GM18511 (cell line): ENCODE results near the gene MRPL45.

ENCODE experiments used
- ATAC-seq: cut with Tn5 transposase; IDR thresholded peaks from one replicate; pipeline ENCODE4 v1.9.1; 2021; ENCODE audit warnings: mild to moderate bottlenecking, moderate library complexity; ENCODE audit not compliant: unreplicated experiment

Gene MRPL45

DNA sequence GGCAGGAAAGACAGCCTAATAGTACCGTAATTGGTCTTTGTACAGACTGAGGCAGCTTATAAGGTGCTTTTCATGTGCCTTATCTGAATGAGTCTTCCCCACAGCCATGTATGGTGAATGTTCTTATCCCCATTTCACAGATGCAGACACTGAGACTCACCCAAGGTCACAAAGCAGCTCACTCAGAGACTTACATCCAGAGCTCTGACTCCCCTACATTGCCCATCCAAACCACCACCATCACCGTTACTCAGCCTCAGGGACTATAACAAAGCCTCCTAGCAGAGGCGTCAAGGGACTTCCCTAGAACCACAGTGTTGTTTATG is 47.4 kb downstream of the MRPL45 start:
- no peak for ATAC-seq

DNA sequence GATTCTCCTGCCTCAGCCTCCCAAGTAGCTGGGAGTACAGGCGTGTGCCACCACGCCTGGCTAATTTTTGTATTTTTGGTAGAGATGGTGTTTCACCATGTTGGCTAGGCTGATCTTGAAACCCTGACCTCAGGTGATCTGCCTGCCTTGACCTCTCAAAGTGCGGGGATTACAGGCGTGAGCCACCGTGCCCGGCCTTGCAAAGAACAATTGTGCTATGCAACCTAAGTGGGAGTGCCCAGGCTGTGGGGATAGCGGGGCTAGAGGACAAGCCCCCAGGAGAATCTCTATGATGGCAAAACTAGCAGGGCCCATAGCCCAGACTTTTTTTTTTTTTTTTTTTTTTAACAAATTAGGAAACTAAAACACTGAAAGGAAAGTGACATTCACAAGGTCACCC is 48.8 kb downstream of the MRPL45 start:
- no peak for ATAC-seq

DNA sequence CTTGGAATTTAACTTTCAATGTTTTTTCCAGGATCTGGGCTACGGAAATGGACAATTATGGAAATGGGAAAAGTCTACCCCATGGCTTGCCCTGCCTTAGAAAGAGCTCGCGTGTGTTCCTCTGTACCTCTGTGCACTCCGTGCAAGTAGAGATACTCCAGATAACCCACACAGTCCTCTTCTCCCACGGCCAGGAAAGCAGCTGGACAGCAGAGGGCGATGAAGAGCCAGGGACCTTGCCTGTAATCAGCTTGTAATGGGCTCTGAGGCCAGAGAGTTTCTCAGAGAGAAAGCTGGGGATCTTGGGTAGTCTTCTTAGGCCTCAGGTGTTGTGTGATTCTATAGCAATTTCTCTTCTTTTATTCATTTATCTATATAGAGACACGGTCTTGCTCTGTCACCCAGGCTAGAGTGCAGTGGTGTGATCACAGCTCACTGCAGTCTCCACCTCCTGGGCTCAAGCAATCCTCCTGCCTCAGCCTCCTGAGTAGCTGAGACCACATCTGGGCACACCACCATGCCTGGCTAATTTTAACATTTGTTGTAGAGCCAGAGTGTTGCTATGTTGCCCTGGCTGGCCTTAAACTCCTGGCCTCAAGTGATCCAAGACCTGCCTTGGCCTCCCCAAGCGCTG is 52.2 kb downstream of the MRPL45 start:
- no peak for ATAC-seq

DNA sequence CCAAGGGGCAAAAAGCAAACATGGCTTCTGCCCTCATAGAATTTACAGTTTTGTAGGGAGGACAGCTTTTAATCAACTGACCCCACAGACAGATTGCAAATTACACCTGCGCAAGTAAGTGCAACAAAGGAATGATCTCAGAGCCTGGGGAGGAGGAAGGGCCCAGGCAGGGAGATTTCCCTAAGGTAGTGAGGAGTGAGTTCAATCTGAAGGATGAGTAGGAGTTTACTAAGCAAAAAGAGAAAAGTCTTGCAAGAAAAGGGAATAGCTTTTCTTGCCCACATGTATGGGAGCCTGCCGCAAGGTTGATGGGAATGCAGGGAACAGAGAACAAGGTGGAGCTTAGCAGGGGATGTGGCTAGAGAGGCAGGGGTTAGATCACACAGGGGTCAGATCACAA is 53.1 kb downstream of the MRPL45 start:
- ATAC-seq, result no peak

DNA sequence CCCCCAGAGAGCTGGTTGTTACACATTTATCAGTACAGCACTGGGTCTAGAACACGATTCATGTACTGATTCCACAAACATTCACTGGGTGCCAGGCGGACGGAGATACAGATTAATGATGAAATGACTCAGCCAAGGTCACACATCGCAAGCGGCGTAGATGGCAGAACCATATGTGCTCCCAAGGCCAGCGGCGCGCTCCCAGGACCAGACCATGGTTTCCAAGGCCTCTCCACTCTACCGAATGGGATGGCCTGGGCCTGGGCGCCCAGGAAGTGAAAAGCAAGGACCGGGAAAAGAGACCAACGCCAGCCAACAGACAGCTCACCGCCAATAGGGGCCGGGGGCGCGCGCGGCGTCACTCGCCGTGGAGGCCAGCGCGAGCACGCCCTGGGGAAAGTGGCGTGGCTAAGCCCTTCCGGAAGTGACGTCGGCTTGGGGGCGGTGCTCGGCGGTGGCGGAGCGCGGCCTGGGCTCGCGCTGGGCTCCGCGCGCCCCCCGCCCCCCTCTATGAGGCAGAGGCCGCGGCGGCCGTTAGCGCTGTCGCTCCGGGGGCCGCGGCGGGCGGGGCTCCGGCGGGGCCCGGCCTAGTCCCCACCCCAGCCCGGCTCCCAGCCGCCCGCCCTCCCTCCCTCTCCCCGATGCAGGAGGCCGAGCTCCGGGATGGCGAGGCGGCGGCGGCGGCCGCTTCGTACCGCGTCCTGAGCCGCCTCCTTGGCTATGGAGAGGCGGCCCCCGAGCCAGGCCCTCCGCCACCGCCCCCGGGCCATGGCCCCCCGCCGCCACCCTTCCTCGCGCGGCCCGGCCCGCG is 54.6 kb downstream of the MRPL45 start, which contains the start of gene SOCS7:
Gene SOCS7 (plus strand): TSS at position 433 of the 811 bp plus-strand sequence. CDS start 209 bp downstream, at position 642.
- ATAC-seq, result peak; percentile 91

DNA sequence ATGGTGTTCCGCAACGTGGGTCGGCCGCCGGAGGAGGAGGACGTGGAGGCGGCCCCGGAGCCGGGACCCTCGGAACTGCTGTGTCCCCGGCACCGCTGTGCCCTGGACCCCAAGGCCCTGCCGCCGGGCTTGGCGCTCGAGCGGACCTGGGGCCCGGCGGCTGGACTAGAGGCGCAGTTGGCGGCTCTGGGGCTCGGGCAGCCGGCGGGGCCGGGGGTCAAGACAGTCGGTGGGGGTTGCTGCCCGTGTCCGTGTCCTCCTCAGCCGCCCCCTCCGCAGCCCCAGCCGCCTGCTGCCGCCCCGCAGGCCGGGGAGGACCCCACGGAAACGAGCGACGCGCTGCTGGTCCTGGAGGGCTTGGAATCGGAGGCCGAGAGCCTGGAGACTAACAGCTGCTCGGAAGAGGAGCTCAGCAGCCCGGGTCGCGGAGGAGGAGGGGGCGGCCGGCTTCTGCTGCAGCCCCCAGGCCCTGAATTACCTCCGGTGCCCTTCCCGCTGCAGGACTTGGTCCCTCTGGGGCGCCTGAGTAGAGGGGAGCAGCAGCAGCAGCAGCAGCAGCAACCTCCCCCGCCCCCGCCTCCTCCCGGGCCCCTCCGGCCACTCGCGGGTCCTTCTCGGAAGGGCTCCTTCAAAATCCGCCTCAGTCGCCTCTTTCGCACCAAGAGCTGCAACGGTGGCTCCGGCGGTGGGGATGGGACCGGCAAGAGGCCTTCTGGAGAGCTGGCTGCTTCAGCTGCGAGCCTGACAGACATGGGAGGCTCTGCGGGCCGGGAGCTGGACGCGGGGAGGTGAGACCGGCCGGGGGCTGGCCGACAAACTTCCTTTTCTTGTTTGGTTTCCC is 55.5 kb downstream of the MRPL45 start:
- peak; percentile 28 for ATAC-seq

DNA sequence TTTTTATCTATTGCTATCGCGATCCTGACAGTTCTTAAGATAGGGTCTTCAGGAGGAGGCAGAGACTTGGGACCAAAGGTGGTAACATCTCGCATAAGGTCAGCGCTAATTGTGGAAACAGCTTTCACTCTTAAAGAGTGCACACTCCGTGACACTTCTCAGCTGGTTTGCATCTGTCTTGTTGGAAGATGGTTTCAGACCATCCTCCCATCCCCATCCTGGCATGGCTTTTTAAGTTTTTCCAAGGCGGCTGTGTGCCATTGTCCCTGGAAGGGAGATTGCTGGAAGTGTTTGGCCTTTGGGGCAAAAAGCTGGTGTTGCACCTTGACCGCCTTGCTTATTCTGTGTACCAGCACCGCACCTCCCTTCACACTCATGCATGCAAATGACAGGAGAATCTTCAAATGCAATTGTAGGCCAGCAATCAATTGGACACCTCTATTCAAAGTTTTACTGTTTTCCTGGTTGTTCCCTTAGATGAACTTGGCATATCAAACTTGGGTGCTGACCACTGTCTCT is 56.2 kb downstream of the MRPL45 start:
- ATAC-seq, result no peak

DNA sequence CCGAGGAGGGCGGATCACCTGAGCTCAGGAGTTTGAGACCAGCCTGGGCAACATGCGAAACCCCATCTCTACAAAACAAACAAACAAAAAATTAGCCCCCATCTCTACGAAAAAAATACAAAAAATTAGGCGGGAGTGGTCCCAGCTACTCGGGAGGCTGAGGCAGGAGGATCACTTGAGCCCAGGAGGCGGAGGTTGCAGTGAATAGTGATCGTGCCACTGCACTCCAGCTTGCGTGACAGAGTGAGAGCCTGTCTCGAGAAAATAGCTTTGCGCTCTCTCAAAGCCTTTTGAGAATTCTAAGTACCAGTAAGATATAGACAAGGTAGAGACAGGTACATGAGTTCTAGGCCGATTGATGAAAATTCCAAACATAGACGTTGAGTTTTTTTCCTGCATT is 56.7 kb downstream of the MRPL45 start:
- no peak for ATAC-seq

DNA sequence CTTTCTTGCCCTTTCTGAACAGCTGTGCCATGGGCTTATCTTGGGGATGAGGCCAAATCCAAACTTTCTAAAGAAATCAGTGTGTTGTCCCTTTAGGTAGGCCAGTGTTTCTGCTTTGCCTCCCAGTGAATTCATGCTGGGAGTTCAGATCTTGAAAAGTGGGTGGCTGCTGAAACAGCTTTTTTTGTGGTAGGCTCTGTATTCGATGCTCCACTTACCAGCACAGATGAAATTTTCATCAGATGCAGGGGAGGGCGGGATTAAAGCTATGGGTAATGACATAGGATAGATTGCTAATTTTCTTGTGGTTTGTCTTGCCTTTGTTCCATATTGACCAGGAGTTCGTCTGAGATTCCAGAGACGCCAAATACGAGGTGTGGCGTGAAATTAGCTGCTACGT is 57.5 kb downstream of the MRPL45 start:
- no peak for ATAC-seq

DNA sequence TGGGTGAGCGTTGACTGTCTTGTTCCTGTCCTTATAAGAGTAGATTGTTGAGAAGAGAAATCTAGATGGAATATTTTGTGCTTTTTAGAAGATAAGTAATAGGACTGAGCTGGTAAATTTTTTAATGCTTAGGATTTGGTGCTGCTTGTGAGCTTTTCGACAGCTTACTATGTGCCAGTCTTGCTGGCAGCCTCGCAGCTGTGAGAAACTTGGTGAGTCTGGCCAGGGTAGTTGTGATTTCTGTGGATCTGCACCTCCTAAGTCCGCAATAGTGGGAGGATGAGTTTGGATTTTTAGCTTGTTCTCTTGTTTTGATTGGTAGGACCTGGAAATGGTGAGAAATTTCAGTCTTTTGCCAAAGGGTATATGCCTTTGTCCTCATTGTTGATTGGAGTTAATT is 58.3 kb downstream of the MRPL45 start:
- no peak for ATAC-seq

DNA sequence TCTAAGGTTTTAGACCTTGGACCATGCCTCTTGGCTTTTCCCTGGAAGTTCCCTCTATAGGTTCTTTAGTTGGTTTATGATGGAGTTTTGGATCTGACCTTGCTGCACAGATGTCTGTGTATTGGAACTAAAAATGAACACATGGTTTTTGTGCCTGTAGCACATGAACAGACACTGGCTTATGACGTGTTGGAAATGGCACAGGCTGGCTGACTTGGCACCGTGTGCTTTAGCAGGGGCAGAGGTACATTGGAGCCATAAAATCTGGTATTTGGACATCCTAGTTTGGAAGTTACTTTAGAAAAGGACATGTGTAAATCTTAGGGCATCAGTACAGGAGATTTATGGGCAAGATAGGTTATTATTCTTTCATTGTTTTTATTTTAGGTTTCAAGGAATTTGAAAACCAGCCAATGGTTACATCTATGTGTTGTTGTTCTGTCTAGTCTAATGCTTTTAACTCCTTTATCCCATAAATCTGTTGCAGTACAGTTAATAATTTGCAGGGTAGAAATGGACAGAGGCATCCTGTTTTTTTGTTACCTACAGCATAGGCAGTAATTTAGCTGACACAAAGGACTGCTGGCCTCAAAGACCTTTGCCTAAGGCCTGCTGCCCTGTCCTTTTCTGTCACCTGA is 60.6 kb downstream of the MRPL45 start:
- no peak for ATAC-seq

DNA sequence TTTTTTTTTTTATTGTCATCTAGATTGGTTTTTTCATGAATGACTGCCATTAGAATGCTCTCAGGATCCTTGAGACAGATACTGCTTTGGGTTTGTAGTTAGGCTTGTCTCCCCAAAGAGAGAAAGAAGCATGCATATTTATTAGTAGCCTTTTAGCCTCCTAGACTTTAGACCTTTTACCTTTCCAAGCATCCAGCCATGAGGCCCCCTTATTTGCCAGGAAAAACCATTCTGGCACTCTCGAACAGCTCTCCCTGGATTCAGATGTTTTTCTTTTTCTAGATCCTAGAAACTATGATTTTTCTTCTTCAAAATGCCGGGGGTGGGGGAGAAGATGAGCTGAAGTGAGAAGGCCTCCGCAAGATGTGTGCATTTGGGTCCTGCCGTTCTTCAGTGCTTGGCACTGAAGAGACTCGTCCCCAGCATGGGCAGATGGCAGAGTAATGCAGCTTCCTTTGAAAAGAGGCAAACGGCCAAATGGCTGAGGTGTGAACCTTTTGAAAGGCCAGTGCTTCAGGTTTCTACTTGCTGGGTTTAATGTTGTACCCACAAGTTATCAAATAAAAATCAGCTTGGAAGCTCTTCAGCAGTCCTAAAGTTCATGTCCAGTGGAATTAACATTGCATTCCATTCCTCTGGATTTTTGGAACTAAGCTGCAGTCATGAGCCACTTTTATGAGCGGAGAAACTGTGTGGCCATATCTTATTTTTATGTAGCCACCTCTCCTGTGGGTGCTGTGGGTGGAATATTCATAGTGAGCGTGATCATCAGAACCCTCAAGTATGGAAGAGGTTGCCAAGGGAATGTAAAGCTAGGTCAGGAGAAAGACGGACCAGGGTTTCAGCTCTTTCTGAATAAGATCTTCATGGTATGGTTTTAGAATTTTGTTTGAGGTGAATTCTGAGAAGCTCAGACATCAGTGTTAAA is 61.9 kb downstream of the MRPL45 start:
- no peak for ATAC-seq

DNA sequence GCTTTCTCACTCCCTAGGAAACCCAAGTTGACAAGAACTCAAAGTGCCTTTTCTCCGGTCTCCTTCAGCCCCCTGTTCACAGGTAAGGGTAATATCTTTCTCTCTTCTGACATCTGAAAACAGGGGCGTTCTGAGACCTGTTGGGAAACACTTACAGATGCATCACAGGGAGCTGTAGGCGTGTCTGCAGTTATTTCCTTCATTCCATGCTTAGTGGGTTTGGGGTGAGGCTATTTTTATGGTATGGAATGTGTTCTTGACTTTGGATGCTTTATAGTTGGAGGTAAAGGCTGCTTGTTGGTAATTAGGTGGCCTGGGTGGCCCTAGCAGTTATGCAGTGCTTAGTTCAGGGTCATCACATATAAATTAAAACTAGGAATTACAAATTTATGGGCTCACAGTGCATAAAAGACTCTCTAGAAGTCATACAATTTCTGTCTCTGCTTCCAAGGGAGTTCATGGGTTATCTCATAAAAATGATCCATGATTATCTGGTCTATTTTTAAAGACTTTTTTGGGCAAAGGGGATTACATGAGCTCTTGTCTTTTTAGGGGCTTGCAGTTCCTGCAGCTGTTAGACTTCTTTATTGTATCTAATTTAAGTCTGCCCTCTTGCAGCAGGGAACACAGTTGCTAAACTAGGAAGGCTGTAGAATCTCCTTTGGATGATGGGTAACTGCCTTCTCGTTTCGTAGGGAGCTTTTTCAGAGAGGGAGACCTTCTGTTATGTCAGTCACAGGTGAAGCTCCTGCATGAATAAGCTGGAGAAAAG is 64.9 kb downstream of the MRPL45 start:
- ATAC-seq, result no peak

DNA sequence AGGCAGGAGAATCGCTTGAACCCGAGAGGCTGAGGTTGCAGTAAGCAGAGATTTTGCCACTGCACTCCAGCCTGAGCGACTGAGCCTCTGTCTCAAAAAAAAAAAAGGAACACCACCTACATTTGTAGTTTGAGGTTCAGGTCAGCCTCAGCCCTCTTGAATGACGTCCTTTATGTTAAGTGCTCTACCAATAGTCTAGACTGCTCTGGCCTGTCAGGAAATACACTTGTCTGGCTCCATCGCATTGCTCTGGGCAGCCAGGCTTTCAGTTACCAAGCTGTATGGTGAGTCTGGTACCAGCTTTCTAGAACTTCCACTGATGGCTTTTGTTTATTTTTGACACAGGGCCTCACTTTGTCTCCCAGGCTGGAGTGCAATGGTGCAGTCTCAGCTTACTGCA is 66.0 kb downstream of the MRPL45 start:
- no peak for ATAC-seq

DNA sequence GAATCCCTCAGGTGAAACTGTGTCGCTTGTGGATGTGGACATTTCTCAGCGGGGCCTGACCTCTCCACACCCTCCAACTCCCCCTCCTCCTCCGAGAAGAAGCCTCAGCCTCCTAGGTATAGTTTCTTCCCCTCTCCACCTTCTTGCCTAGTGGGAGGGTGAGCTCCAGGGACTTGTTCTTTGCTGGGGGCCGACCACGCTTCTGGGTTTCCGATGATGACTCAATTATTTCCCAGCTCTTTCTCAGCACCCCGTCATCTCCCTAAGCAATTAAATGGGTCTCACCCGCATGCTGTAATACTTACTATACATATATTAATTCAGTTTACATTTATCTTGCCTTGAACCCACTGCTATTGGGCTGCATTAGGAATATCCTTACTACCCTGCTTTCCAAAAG is 67.8 kb downstream of the MRPL45 start:
- no peak for ATAC-seq

DNA sequence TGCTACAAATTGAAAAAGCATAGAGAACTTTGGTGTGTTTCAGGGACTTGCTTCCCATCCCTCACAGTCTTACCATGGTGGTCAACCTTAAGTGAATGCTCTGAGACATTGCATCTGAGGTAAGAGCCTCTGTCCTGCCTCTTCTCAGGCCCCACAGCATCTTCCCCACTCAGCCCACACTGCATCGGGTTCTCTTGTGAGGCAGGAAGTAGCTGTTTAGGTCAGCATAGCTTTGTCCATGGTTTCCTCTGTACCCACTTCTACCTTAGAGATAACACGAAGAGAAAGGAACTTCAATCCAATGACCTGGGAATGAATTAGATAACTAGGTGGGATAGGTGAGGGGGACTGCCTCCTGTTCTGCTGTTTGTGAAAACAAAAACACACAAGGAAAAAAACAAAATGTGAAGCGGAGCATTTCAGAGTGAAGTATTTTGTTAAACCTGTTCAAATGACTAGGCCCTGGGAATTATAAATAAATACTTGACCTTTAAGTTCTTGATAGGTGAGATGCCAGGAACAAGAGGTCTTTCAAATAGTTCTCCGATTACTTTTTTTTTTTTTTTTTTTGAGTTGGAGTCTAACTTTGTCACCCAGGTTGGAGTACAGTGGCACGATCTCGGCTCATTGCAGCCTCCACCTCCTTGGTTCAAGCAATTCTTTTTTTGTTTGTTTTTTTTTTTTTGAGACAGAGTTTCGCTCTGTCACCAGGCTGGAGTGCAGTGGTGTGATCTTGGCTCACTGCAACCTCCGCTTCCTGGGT is 72.3 kb downstream of the MRPL45 start:
- ATAC-seq, result no peak
